OCI-LY1 (cell line): Measurements from ENCODE around the gene TSC22D4.

Experiments
- EZH2 ChIP-seq: fragments of 200-600 bp; sonication (generic), shearing (Covaris generic); IDR thresholded peaks from 2 replicates; pipeline ENCODE4 v1.8.0; 2017; ENCODE audit warnings: borderline replicate concordance, mixed run types, mild to moderate bottlenecking, antibody characterized with exemption, low read length, moderate library complexity, mixed read lengths
- TF ChIP-seq, protein P1 (sequence below): fragments of 200-600 bp; sonication (generic), shearing (Covaris generic); IDR thresholded peaks from 2 replicates; pipeline ENCODE4 v1.5.1; 2017; ENCODE audit warnings: mild to moderate bottlenecking, antibody characterized with exemption, low read length, moderate library complexity, mixed read lengths

DNA sequence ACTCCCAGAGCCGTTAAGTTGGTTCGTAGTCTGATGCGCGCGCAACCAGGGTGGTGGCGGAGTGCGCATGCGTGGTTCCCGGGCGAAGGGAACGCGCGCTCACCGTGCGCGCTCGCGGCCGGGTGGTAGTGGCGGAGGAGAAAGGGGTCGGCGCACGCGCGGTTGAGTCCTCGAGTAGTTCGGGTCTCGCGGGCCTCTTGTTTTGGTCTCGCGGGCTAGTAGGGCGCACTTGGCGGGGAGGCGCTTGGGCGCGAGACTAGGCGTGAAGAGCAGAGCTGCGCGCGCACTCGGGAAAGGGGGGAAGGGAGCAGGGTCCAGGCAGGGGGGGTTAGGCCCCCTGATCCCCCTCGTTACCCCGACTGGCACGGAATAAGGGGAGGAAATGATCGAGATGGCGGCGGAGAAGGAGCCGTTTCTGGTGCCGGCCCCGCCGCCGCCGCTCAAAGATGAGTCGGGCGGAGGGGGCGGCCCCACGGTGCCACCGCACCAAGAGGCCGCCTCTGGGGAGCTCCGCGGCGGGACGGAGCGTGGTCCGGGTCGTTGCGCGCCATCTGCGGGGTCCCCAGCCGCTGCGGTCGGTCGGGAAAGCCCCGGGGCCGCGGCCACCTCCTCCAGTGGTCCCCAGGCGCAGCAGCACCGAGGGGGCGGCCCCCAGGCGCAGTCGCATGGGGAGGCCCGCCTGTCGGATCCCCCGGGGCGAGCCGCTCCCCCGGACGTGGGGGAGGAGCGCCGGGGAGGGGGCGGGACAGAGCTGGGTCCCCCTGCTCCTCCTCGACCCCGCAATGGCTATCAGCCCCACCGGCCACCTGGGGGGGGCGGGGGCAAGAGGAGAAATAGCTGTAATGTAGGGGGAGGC, 49.1 kb downstream of the TSC22D4 start, which contains the start of gene MEPCE:
- TF ChIP-seq, protein P1, sequence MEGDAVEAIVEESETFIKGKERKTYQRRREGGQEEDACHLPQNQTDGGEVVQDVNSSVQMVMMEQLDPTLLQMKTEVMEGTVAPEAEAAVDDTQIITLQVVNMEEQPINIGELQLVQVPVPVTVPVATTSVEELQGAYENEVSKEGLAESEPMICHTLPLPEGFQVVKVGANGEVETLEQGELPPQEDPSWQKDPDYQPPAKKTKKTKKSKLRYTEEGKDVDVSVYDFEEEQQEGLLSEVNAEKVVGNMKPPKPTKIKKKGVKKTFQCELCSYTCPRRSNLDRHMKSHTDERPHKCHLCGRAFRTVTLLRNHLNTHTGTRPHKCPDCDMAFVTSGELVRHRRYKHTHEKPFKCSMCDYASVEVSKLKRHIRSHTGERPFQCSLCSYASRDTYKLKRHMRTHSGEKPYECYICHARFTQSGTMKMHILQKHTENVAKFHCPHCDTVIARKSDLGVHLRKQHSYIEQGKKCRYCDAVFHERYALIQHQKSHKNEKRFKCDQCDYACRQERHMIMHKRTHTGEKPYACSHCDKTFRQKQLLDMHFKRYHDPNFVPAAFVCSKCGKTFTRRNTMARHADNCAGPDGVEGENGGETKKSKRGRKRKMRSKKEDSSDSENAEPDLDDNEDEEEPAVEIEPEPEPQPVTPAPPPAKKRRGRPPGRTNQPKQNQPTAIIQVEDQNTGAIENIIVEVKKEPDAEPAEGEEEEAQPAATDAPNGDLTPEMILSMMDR = no peak
- no peak for TF ChIP-seq EZH2
